ENCODE data around the gene ZNF324.

DNA sequence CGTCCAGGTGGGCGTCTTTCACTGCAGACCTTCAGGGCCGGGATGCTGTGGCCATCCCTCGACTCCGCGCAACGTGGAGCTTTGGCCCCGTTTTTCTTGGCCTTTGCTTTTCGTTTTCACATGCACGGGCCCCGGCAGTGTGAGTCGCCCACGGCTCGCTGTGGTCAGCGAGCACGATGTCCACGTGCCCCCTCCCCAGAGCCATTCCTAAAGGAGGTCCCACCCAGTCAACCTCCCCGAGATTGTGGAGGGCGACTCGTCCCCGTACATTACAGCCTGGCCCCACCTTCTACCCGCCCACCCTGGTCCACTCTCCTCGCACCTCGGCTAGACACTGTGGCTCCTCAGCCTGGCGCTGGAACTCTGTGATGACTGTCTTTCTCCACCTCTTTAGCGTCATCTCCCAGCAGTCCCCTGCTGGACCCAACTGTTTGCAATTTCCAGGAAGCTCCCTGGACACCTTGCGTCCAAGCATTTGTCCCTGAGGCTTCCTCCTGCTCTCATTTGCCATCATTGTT lies 9.7 kb downstream of the ZNF324 start:
- TF ChIP-seq EZH2 (IDR thresholded peaks at IDR 0.05; ENCODE audit: insufficient read depth, low read length): no peak
- TF ChIP-seq, protein P1, sequence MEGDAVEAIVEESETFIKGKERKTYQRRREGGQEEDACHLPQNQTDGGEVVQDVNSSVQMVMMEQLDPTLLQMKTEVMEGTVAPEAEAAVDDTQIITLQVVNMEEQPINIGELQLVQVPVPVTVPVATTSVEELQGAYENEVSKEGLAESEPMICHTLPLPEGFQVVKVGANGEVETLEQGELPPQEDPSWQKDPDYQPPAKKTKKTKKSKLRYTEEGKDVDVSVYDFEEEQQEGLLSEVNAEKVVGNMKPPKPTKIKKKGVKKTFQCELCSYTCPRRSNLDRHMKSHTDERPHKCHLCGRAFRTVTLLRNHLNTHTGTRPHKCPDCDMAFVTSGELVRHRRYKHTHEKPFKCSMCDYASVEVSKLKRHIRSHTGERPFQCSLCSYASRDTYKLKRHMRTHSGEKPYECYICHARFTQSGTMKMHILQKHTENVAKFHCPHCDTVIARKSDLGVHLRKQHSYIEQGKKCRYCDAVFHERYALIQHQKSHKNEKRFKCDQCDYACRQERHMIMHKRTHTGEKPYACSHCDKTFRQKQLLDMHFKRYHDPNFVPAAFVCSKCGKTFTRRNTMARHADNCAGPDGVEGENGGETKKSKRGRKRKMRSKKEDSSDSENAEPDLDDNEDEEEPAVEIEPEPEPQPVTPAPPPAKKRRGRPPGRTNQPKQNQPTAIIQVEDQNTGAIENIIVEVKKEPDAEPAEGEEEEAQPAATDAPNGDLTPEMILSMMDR (IDR thresholded peaks at IDR 0.05; ENCODE audit: insufficient read depth, low read depth, low read length): no peak
